ENCODE measurements around the gene HOXB3.

DNA sequence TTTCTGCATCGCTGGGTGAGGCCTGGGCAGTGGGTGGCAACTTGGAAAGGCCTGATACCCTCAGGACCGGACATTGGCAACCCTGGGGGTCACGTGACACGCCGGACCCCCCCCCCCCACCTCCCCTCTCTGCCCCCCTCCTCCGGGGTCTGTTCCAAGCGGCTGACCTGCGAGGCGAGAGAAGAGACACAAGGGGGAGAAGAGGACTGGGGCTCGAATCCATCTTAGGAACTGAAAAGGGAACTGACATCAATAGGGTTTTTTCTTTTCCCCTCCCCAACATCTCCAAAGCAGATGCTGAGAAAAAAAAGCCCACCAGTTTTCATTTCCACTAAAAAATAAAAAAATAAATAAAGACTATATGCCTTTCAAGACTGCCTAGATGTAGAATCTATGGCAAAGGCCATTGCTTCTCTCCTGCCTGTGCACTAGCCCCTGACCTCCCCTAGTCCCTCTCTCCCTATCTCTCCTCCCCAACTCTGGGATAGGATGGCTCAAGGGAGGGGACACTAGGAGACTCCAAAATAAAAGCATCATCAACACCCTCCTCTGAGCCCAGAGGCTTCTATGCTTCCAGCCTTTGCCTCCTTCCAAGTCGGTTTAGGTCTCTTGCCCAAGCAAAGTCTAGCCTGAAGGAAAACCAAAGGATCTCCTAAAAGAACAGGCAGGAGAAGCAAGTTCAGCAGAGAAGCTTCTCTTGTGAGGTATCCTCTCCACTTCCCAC, 37.4 kb downstream of the HOXB3 start:
- TF ChIP-seq, protein P1, sequence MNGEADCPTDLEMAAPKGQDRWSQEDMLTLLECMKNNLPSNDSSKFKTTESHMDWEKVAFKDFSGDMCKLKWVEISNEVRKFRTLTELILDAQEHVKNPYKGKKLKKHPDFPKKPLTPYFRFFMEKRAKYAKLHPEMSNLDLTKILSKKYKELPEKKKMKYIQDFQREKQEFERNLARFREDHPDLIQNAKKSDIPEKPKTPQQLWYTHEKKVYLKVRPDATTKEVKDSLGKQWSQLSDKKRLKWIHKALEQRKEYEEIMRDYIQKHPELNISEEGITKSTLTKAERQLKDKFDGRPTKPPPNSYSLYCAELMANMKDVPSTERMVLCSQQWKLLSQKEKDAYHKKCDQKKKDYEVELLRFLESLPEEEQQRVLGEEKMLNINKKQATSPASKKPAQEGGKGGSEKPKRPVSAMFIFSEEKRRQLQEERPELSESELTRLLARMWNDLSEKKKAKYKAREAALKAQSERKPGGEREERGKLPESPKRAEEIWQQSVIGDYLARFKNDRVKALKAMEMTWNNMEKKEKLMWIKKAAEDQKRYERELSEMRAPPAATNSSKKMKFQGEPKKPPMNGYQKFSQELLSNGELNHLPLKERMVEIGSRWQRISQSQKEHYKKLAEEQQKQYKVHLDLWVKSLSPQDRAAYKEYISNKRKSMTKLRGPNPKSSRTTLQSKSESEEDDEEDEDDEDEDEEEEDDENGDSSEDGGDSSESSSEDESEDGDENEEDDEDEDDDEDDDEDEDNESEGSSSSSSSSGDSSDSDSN (CRISPR knock-in tag; IDR thresholded peaks at IDR 0.05), result no peak
- TF ChIP-seq FOXK1 (CRISPR knock-in tag; IDR thresholded peaks at IDR 0.05; ENCODE audit: borderline replicate concordance, low read depth) (no peak), SMAD3 (CRISPR knock-in tag; IDR thresholded peaks at IDR 0.05) (no peak)
- TF ChIP-seq, protein P2, sequence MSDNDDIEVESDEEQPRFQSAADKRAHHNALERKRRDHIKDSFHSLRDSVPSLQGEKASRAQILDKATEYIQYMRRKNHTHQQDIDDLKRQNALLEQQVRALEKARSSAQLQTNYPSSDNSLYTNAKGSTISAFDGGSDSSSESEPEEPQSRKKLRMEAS (IDR thresholded peaks at IDR 0.05), result no peak
